ENCODE measurements around the gene PCBP3. TPM values are rescaled to one million over a fixed set of nuclear protein-coding genes. Genes with fewer than 3 reads are reported as not detected.
A peak's percentile ranks its signal among the peaks of the same experiment; 100 is the strongest.

Gene PCBP3
- total RNA-seq, 4 donors from 2014 or later, result 0.99 to 7.0 (median 2.5) TPM; not detected in 1

- intact Hi-C loops (cut with DNase I; ENCODE audit: low total_unique reads), result no loop called here
- TF ChIP-seq CTCF (IDR thresholded peaks at IDR 0.05), result no peak
- H3K4me3 ChIP-seq (ENCODE audit: low read depth, poor library complexity, severe bottlenecking), result no peak overlapping the region
- no peak for DNase-seq (ENCODE audit: low spot score in 2 of 2)
- 86 to 91% methylated on average over 12 of the region's 12 CpGs for WGBS, 2 donors
Observed at GRCh38 chr21:45945868-45946210, 302.3 kb downstream of the PCBP3 start.

- intact Hi-C loops (cut with DNase I; ENCODE audit: low total_unique reads), result no loop called here
- DNase-seq (ENCODE audit: low spot score in 2 of 2), result no peak
Observed at GRCh38 chr21:45947296-45947695, 303.8 kb downstream of the PCBP3 start.

DNA sequence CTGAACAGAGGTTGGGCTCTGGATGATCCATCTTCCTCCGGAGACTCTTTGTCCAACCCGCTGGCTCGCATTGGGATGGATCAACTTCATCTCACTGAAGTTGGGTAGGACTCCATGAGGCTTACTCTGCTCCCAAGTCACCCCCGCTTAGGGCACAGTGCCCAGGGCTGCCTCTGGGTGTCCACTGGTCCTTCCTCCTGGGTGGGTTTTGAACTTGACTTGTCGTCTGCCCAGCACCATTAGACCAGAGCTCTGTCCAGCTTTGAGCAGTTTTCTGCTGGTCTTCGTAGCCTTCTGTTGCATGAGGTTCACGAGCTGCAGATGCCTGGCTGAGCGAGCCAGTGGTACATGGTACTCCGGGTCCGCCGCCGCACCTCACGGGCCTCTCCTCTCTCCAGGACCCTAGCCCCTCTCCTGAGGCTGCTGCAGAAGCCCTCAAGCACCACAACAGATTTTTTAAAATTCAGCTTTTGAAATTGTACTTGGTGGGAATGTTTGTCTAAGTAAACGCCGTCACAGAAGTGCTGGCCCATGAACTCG lies 304.3 kb downstream of the PCBP3 start:
- TF ChIP-seq CTCF (IDR thresholded peaks at IDR 0.05) (no peak), POLR2A (IDR thresholded peaks at IDR 0.05) (no peak)
- DNase-seq (ENCODE audit: low spot score in 2 of 2), result no peak
- 95 to 96% methylated on average over 16 of the region's 16 CpGs for WGBS, 2 donors
- H3K4me3 ChIP-seq (ENCODE audit: low read depth, poor library complexity, severe bottlenecking), result no peak overlapping the region
- intact Hi-C loops (cut with DNase I; ENCODE audit: low total_unique reads), result no loop called here

More at GRCh38 chr21:45947296-45947695, 303.8 kb downstream of the PCBP3 start:
- 89 to 90% methylated on average over 16 of the region's 16 CpGs for WGBS, 2 donors
- TF ChIP-seq POLR2A (IDR thresholded peaks at IDR 0.05) (no peak), CTCF (IDR thresholded peaks at IDR 0.05) (no peak)
- no peak overlapping the region for H3K4me3 ChIP-seq (ENCODE audit: low read depth, poor library complexity, severe bottlenecking)

DNA sequence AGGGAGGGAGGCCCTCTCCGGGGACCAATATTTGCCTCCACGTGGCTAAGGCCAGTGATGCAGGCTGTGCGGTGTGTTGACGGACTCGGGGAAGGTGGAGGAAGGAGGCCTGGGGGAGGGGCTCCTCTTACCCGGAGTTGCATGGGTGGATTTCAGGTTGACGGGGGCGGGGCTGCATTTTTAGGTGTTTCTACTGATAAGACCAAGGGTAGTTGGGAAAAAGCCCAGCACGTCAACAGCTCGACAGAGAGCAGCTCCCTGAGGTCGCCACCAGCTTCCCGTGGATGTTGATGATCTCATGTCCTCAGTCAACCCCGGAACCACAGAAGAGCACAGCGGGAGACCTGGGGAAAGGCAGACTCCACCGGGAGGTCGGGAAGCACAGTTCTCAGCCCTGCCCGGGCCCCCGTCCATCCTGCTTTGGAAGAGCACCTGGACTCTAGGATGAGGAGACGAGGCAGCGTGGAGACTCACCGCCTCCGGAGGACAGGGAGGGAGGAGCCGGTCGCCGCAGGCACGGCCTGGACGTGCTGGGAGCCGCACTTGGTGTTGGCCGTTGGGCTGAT lies 305.1 kb downstream of the PCBP3 start:
- DNase-seq (ENCODE audit: low spot score in 2 of 2), result no peak
- no peak overlapping the region for H3K4me3 ChIP-seq (ENCODE audit: low read depth, poor library complexity, severe bottlenecking)
- no peak for TF ChIP-seq POLR2A (IDR thresholded peaks at IDR 0.05)
- no peak for TF ChIP-seq CTCF (IDR thresholded peaks at IDR 0.05)
- intact Hi-C loops (cut with DNase I; ENCODE audit: low total_unique reads), result no loop called here
- 62 to 68% methylated on average over 29 of the region's 29 CpGs for WGBS, 2 donors

DNA sequence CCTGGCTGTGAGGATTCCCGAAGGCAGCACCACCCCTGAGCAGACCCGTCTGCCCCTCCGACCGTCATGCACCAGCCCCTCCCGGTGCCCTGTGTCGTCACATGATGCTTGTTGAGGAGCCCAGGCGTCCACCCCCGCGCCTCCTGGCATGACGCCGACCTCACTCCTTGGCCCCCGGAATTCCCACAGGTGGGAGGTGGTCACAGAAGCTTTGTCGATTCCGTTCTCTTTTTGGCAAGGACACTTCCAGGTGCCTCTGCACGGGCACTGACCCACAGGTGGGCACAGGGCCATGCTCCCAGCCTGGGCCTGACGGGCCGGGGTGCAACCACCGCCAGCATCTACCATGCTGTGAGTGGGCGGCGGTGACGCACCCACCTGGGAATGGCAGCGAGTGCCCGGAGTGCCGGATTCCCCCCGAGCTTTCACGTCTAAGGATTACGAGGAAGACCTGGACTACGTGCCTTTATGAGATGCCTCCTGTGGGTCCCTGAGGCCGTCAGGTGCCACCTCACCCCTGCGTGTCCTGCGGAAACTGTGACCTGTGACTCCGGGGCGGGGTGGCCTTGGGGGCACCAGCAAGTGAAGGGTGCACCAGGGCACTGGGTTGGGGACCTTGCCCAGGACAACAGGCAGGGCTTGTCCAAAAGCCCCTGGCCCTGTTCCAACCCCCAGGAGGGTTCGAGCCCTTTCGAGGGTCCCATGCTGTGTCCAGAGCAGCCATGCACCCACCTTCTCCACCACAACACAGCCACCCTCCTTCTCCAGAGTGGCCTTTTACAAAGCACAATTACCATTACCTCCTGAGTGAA lies 306.6 kb downstream of the PCBP3 start:
- intact Hi-C loops (cut with DNase I; ENCODE audit: low total_unique reads), result no loop called here
- peak in 1 of 2 donors; percentile 92 for DNase-seq (ENCODE audit: low spot score in 2 of 2)
- H3K4me3 ChIP-seq (ENCODE audit: low read depth, poor library complexity, severe bottlenecking), result no peak overlapping the region
- TF ChIP-seq POLR2A (IDR thresholded peaks at IDR 0.05) (no peak), CTCF (IDR thresholded peaks at IDR 0.05) (no peak)
- 46 to 58% methylated on average over 29 to 35 of the region's 35 CpGs for WGBS, 2 donors

Measured in lower leg skin (tissue), 4 donors.